ENCODE data around the gene HFE.

The HFE gene

GRCh38 chr6:26109772-26110171 is 22.5 kb downstream of the HFE start (continued):
- TF ChIP-seq ZNF70 (CRISPR knock-in tag; IDR thresholded peaks at IDR 0.05) (no peak), CSRNP3 (CRISPR knock-in tag; IDR thresholded peaks at IDR 0.05) (no peak), RARB (CRISPR knock-in tag; IDR thresholded peaks at IDR 0.05) (no peak)

GRCh38 chr6:26113570-26113969 is 26.3 kb downstream of the HFE start:
- ATAC-seq = no peak
- TF ChIP-seq OSR1 (CRISPR knock-in tag; IDR thresholded peaks at IDR 0.05) (no peak), PPARA (CRISPR knock-in tag; IDR thresholded peaks at IDR 0.05; ENCODE audit: borderline replicate concordance) (no peak), BACH2 (CRISPR knock-in tag; IDR thresholded peaks at IDR 0.05; ENCODE audit: borderline replicate concordance) (no peak), ARNTL (CRISPR knock-in tag; IDR thresholded peaks at IDR 0.05; ENCODE audit: borderline replicate concordance, low read depth) (no peak), ISL1 (CRISPR knock-in tag; IDR thresholded peaks at IDR 0.05) (no peak), TOX (CRISPR knock-in tag; IDR thresholded peaks at IDR 0.05; ENCODE audit: borderline replicate concordance) (no peak), RARB (CRISPR knock-in tag; IDR thresholded peaks at IDR 0.05) (no peak), ZFP30 (CRISPR knock-in tag; IDR thresholded peaks at IDR 0.05) (no peak), PATZ1 (CRISPR knock-in tag; IDR thresholded peaks at IDR 0.05; ENCODE audit: borderline replicate concordance) (no peak), ZNF8 (CRISPR knock-in tag; IDR thresholded peaks at IDR 0.05) (no peak), CREB5 (CRISPR knock-in tag; IDR thresholded peaks at IDR 0.05; ENCODE audit: low read depth) (no peak), GLIS3 (CRISPR knock-in tag; IDR thresholded peaks at IDR 0.05) (no peak), ZFP3 (CRISPR knock-in tag; IDR thresholded peaks at IDR 0.05) (no peak), TSHZ2 (CRISPR knock-in tag; IDR thresholded peaks at IDR 0.05) (no peak), CSDC2 (CRISPR knock-in tag; IDR thresholded peaks at IDR 0.05) (no peak), ESRRG (CRISPR knock-in tag; IDR thresholded peaks at IDR 0.05) (no peak), SNAI2 (CRISPR knock-in tag; IDR thresholded peaks at IDR 0.05) (no peak), CSRNP3 (CRISPR knock-in tag; IDR thresholded peaks at IDR 0.05) (no peak), POU6F1 (CRISPR knock-in tag; IDR thresholded peaks at IDR 0.05; ENCODE audit: borderline replicate concordance, low read depth) (no peak), ZNF565 (CRISPR knock-in tag; conservative IDR thresholded peaks at IDR 0.05; ENCODE audit: low read depth) (no peak)

GRCh38 chr6:26115226-26115625 is 28.0 kb downstream of the HFE start:
- no peak for ATAC-seq
- TF ChIP-seq TSHZ2 (CRISPR knock-in tag; IDR thresholded peaks at IDR 0.05) = no peak
- TF ChIP-seq SNAI2 (CRISPR knock-in tag; IDR thresholded peaks at IDR 0.05) = no peak
- no peak for TF ChIP-seq ZNF565 (CRISPR knock-in tag; conservative IDR thresholded peaks at IDR 0.05; ENCODE audit: low read depth)
- no peak for TF ChIP-seq ARNTL (CRISPR knock-in tag; IDR thresholded peaks at IDR 0.05; ENCODE audit: borderline replicate concordance, low read depth)
- no peak for TF ChIP-seq CREB5 (CRISPR knock-in tag; IDR thresholded peaks at IDR 0.05; ENCODE audit: low read depth)
- TF ChIP-seq RARB (CRISPR knock-in tag; IDR thresholded peaks at IDR 0.05) = no peak
- TF ChIP-seq PPARA (CRISPR knock-in tag; IDR thresholded peaks at IDR 0.05; ENCODE audit: borderline replicate concordance) = no peak
- TF ChIP-seq ESRRG (CRISPR knock-in tag; IDR thresholded peaks at IDR 0.05) = no peak
- no peak for TF ChIP-seq ZC3H10 (CRISPR knock-in tag; IDR thresholded peaks at IDR 0.05)
